Measurements from ENCODE around the gene HMBS. TPM values are rescaled to one million over a fixed set of nuclear protein-coding genes. Genes with fewer than 3 reads are reported as not detected.
"Not testable (repeated sequence)": the region's sequence is repeated elsewhere in the genome, so short reads cannot be mapped to it uniquely, and the experiment has no call there.

The HMBS gene
- polyA plus RNA-seq (2013, experiment 1 of 2) = 38.2 TPM
- 29.3 TPM for polyA plus RNA-seq (2013, experiment 2 of 2)

- no peaks in the 10 kb centered on the region for H3K9me3 ChIP-seq (ENCODE audit: control insufficient read depth, low read length)
- peak within 1 kb of the TSS; percentile 89 for H3K27ac ChIP-seq (ENCODE audit: low read depth, low read length, severe bottlenecking)
- peak within 1 kb of the TSS; percentile 67 for H3K4me3 ChIP-seq (ENCODE audit: extremely low read depth, insufficient read depth, low read length, poor library complexity, severe bottlenecking)
- 1 to 2% methylated on average over 35 to 43 of the region's 45 CpGs for WGBS, 2 experiments (ENCODE audit: insufficient coverage in 2 of 2)
- H3K36me3 ChIP-seq (ENCODE audit: control insufficient read depth, insufficient read depth, low read length) = peaks cover 30% of the 10 kb centered on the region
- peaks cover 9% of the 10 kb centered on the region for H3K4me1 ChIP-seq (ENCODE audit: control insufficient read depth, insufficient read depth, low read length, poor library complexity, severe bottlenecking)
These were observed at the start of gene HMBS for GRCh38 chr11:119084663-119085436. HMBS (plus strand) TSS chr11:119084881; CDS start chr11:119085034, 153 bp downstream.

GRCh38 chr11:119038884-119039283 is 45.8 kb upstream of the HMBS start:
- WGBS, 2 experiments (ENCODE audit: insufficient coverage in 2 of 2) = 80 to 94% methylated on average over 2 to 3 of the region's 5 CpGs
- no peaks in the 10 kb centered on the region for H3K36me3 ChIP-seq (ENCODE audit: control insufficient read depth, insufficient read depth, low read length)
- peaks cover 7% of the 10 kb centered on the region for H3K4me1 ChIP-seq (ENCODE audit: control insufficient read depth, insufficient read depth, low read length, poor library complexity, severe bottlenecking)
- no peaks in the 10 kb centered on the region for H3K9me3 ChIP-seq (ENCODE audit: control insufficient read depth, low read length)
- no peak overlapping the region for H3K27ac ChIP-seq (ENCODE audit: low read depth, low read length, severe bottlenecking)
- no peak overlapping the region for H3K4me3 ChIP-seq (ENCODE audit: extremely low read depth, insufficient read depth, low read length, poor library complexity, severe bottlenecking)

- H3K4me3 ChIP-seq (ENCODE audit: extremely low read depth, insufficient read depth, low read length, poor library complexity, severe bottlenecking); H3K9me3 ChIP-seq (ENCODE audit: control insufficient read depth, low read length); H3K4me1 ChIP-seq (ENCODE audit: control insufficient read depth, insufficient read depth, low read length, poor library complexity, severe bottlenecking); H3K27ac ChIP-seq (ENCODE audit: low read depth, low read length, severe bottlenecking); H3K36me3 ChIP-seq (ENCODE audit: control insufficient read depth, insufficient read depth, low read length): not testable (repeated sequence)
- WGBS, 2 experiments (ENCODE audit: insufficient coverage in 2 of 2) = 100% methylated on average over 1 of the region's 11 CpGs; no CpG with 5 or more reads in 1 of the 2 experiments
These were observed 45.2 kb upstream of the HMBS start for GRCh38 chr11:119039471-119039870.

- no peak overlapping the region for H3K4me3 ChIP-seq (ENCODE audit: extremely low read depth, insufficient read depth, low read length, poor library complexity, severe bottlenecking)
- H3K36me3 ChIP-seq (ENCODE audit: control insufficient read depth, insufficient read depth, low read length) = peaks cover 26% of the 10 kb centered on the region
- WGBS, 2 experiments (ENCODE audit: insufficient coverage in 2 of 2) = 88 to 91% methylated on average over 2 to 3 of the region's 4 CpGs
- no peaks in the 10 kb centered on the region for H3K9me3 ChIP-seq (ENCODE audit: control insufficient read depth, low read length)
- H3K27ac ChIP-seq (ENCODE audit: low read depth, low read length, severe bottlenecking) = no peak overlapping the region
- peaks cover 7% of the 10 kb centered on the region for H3K4me1 ChIP-seq (ENCODE audit: control insufficient read depth, insufficient read depth, low read length, poor library complexity, severe bottlenecking)
These were observed 42.7 kb upstream of the HMBS start for GRCh38 chr11:119041821-119042514.

GRCh38 chr11:119042927-119043326 is 41.8 kb upstream of the HMBS start:
- no peak overlapping the region for H3K27ac ChIP-seq (ENCODE audit: low read depth, low read length, severe bottlenecking)
- H3K4me1 ChIP-seq (ENCODE audit: control insufficient read depth, insufficient read depth, low read length, poor library complexity, severe bottlenecking) = peaks cover 7% of the 10 kb centered on the region
- peaks cover 35% of the 10 kb centered on the region for H3K36me3 ChIP-seq (ENCODE audit: control insufficient read depth, insufficient read depth, low read length)
- no peak overlapping the region for H3K4me3 ChIP-seq (ENCODE audit: extremely low read depth, insufficient read depth, low read length, poor library complexity, severe bottlenecking)
- WGBS, 2 experiments (ENCODE audit: insufficient coverage in 2 of 2) = 84 to 96% methylated on average over 4 to 7 of the region's 9 CpGs
- H3K9me3 ChIP-seq (ENCODE audit: control insufficient read depth, low read length) = no peaks in the 10 kb centered on the region

- Histone ChIP-seq H3K36me3 (ENCODE audit: control insufficient read depth, insufficient read depth, low read length) (peaks cover 53% of the 10 kb centered on the region), H3K9me3 (ENCODE audit: control insufficient read depth, low read length) (no peaks in the 10 kb centered on the region), H3K4me1 (ENCODE audit: control insufficient read depth, insufficient read depth, low read length, poor library complexity, severe bottlenecking) (peaks cover 7% of the 10 kb centered on the region)
These were observed 40.0 kb upstream of the HMBS start for GRCh38 chr11:119044708-119045107.

GRCh38 chr11:119046489-119046888 is 38.2 kb upstream of the HMBS start:
- H3K4me1 ChIP-seq (ENCODE audit: control insufficient read depth, insufficient read depth, low read length, poor library complexity, severe bottlenecking) = peaks cover 3% of the 10 kb centered on the region

More at GRCh38 chr11:119044708-119045107, 40.0 kb upstream of the HMBS start:
- H3K4me3 ChIP-seq (ENCODE audit: extremely low read depth, insufficient read depth, low read length, poor library complexity, severe bottlenecking) = no peak overlapping the region
- 91 to 98% methylated on average over 4 of the region's 6 CpGs for WGBS, 2 experiments (ENCODE audit: insufficient coverage in 2 of 2)
- H3K27ac ChIP-seq (ENCODE audit: low read depth, low read length, severe bottlenecking) = no peak overlapping the region

GRCh38 chr11:119047205-119047604 is 37.5 kb upstream of the HMBS start:
- H3K4me3 ChIP-seq (ENCODE audit: extremely low read depth, insufficient read depth, low read length, poor library complexity, severe bottlenecking) = no peak overlapping the region
- WGBS, 2 experiments (ENCODE audit: insufficient coverage in 2 of 2) = 89 to 94% methylated on average over 6 of the region's 6 CpGs
- H3K36me3 ChIP-seq (ENCODE audit: control insufficient read depth, insufficient read depth, low read length) = peaks cover 78% of the 10 kb centered on the region
- no peaks in the 10 kb centered on the region for H3K9me3 ChIP-seq (ENCODE audit: control insufficient read depth, low read length)
- H3K4me1 ChIP-seq (ENCODE audit: control insufficient read depth, insufficient read depth, low read length, poor library complexity, severe bottlenecking) = peaks cover 2% of the 10 kb centered on the region
- no peak overlapping the region for H3K27ac ChIP-seq (ENCODE audit: low read depth, low read length, severe bottlenecking)

More at GRCh38 chr11:119046489-119046888, 38.2 kb upstream of the HMBS start:
- 95 to 96% methylated on average over 5 to 6 of the region's 6 CpGs for WGBS, 2 experiments (ENCODE audit: insufficient coverage in 2 of 2)
- H3K27ac ChIP-seq (ENCODE audit: low read depth, low read length, severe bottlenecking) = no peak overlapping the region
- H3K4me3 ChIP-seq (ENCODE audit: extremely low read depth, insufficient read depth, low read length, poor library complexity, severe bottlenecking) = no peak overlapping the region
- no peaks in the 10 kb centered on the region for H3K9me3 ChIP-seq (ENCODE audit: control insufficient read depth, low read length)
- peaks cover 71% of the 10 kb centered on the region for H3K36me3 ChIP-seq (ENCODE audit: control insufficient read depth, insufficient read depth, low read length)

- Histone ChIP-seq H3K27ac (ENCODE audit: low read depth, low read length, severe bottlenecking) (no peak overlapping the region), H3K36me3 (ENCODE audit: control insufficient read depth, insufficient read depth, low read length) (peaks cover 92% of the 10 kb centered on the region), H3K4me3 (ENCODE audit: extremely low read depth, insufficient read depth, low read length, poor library complexity, severe bottlenecking) (no peak overlapping the region), H3K4me1 (ENCODE audit: control insufficient read depth, insufficient read depth, low read length, poor library complexity, severe bottlenecking) (peaks cover 2% of the 10 kb centered on the region), H3K9me3 (ENCODE audit: control insufficient read depth, low read length) (no peaks in the 10 kb centered on the region)
- 97 to 100% methylated on average over 5 to 6 of the region's 9 CpGs for WGBS, 2 experiments (ENCODE audit: insufficient coverage in 2 of 2)
These were observed 36.0 kb upstream of the HMBS start for GRCh38 chr11:119048644-119049043.

- no peaks in the 10 kb centered on the region for H3K9me3 ChIP-seq (ENCODE audit: control insufficient read depth, low read length)
- H3K4me1 ChIP-seq (ENCODE audit: control insufficient read depth, insufficient read depth, low read length, poor library complexity, severe bottlenecking) = peaks cover 2% of the 10 kb centered on the region
- H3K27ac ChIP-seq (ENCODE audit: low read depth, low read length, severe bottlenecking) = no peak overlapping the region
- H3K36me3 ChIP-seq (ENCODE audit: control insufficient read depth, insufficient read depth, low read length) = peaks cover 97% of the 10 kb centered on the region
- 90 to 100% methylated on average over 4 to 5 of the region's 7 CpGs for WGBS, 2 experiments (ENCODE audit: insufficient coverage in 2 of 2)
- no peak overlapping the region for H3K4me3 ChIP-seq (ENCODE audit: extremely low read depth, insufficient read depth, low read length, poor library complexity, severe bottlenecking)
These were observed 35.6 kb upstream of the HMBS start for GRCh38 chr11:119049081-119049480.

Measured in mesodermal cell (in vitro differentiated cells).